Measurements from ENCODE around the gene LMAN1L. TPM values are rescaled to one million over a fixed set of nuclear protein-coding genes. Genes with fewer than 3 reads are reported as not detected.
A peak's percentile ranks its signal among the peaks of the same experiment; 100 is the strongest.

LMAN1L gene
- total RNA-seq, 1 donor from 2014 or later, result not detected

DNA sequence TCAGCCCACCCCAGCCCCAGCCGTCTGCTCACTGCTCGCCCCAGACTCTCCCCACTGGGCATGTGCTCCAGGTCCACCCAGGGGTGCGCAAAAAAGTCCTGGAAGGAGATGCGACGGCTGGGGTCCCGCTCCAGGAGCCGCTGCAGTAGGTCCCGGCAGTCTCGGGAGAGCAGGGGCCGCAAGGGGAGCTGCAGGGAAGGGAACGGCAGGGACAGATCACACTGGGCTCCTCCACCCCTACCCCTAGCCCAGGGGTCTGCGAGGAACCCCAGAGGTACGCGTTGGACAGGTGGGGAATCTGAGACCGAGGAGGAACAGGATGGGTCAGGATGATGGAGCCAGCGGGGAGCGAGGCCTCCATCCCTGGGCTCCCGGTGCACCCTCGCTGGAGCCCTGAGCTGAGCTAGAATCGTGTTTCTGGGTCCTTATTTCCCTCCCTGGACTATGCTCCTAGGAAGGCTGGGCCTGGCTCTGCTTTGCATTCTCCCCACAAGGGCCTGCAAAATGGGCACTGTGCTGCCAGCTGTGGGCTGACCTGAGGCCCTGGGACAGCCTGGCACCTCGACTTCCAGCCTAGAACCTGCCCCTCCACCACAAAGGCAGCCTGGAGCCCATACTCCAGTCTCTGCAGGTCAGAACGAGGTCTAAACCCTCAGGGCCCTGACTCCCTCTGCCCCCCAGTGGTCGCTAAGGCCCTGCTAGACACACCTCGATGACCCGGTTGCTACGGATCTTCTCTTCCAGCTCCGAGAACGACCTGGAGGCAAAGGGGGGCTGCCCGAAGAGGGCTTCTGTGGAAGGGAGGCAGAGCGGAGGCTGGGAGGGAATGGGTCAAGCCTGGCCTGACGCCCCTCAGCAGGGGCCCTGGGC, 27.1 kb downstream of the LMAN1L start:
- H3K27me3 Mint-ChIP-seq (ENCODE audit: unreplicated experiment), result peaks cover 2% of the 10 kb centered on the region
- no peak for DNase-seq (ENCODE audit: low spot score)
- no peaks in the 10 kb centered on the region for H3K9me3 Mint-ChIP-seq (ENCODE audit: unreplicated experiment)
- H3K36me3 Mint-ChIP-seq (ENCODE audit: low read depth, unreplicated experiment), result peaks cover 19% of the 10 kb centered on the region
- TF ChIP-seq, protein P1, sequence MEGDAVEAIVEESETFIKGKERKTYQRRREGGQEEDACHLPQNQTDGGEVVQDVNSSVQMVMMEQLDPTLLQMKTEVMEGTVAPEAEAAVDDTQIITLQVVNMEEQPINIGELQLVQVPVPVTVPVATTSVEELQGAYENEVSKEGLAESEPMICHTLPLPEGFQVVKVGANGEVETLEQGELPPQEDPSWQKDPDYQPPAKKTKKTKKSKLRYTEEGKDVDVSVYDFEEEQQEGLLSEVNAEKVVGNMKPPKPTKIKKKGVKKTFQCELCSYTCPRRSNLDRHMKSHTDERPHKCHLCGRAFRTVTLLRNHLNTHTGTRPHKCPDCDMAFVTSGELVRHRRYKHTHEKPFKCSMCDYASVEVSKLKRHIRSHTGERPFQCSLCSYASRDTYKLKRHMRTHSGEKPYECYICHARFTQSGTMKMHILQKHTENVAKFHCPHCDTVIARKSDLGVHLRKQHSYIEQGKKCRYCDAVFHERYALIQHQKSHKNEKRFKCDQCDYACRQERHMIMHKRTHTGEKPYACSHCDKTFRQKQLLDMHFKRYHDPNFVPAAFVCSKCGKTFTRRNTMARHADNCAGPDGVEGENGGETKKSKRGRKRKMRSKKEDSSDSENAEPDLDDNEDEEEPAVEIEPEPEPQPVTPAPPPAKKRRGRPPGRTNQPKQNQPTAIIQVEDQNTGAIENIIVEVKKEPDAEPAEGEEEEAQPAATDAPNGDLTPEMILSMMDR (IDR thresholded peaks at IDR 0.05; ENCODE audit: unreplicated experiment), result no peak
- H3K27ac Mint-ChIP-seq (ENCODE audit: unreplicated experiment), result no peak overlapping the region
- H3K4me3 Mint-ChIP-seq (ENCODE audit: unreplicated experiment), result no peak overlapping the region
- peaks cover 2% of the 10 kb centered on the region for H3K4me1 Mint-ChIP-seq (ENCODE audit: unreplicated experiment)

DNA sequence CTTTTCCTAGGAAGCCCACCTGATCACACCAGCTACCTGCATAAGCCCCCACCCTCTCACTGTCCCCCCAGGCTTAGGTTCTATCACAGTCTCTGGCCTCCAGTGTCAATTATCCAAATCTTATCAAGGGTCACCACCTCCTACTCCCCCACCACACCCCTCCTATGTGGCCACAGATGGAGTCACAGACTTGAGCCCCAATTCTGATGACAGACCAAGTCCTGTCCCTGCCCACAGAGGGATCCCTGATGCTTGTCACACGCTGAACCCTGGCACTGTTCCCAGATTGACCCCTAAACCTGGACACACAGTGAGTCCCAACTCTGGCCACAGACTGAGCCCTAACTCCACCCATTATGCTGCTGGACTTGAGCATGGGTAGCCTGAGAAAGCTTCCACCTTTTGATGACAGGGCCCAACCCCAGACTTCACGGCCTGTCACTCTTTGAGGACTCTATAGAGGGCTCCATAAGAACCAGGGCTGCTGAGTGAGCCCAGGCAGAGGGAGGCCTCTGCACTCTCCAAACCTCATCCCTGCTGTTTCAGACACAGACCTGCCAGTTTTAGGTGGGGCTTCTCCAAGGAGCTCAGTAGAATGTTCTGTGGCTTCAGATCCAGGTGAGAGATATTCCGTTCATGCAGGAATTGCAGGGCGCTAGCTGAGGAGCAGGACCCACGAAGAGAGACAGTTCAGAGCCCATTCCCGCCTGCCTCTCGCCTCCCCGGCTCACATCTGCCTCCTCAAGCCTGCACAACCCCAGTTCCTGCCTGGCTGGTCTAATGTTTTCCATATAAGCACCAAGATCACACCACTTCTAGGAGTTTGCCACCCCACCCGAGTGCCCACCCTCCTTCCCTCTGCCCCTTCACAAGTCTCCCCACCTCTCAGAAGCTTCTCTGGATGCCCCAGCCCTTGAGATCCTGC, 28.5 kb downstream of the LMAN1L start:
- no peak for DNase-seq (ENCODE audit: low spot score)
- H3K27ac Mint-ChIP-seq (ENCODE audit: unreplicated experiment), result peak overlapping the region; percentile 67
- peaks cover 2% of the 10 kb centered on the region for H3K27me3 Mint-ChIP-seq (ENCODE audit: unreplicated experiment)
- TF ChIP-seq, protein P1 (IDR thresholded peaks at IDR 0.05; ENCODE audit: unreplicated experiment), result no peak
- no peaks in the 10 kb centered on the region for H3K9me3 Mint-ChIP-seq (ENCODE audit: unreplicated experiment)
- H3K36me3 Mint-ChIP-seq (ENCODE audit: low read depth, unreplicated experiment), result peaks cover 16% of the 10 kb centered on the region
- H3K4me3 Mint-ChIP-seq (ENCODE audit: unreplicated experiment), result peak overlapping the region; percentile 68
- H3K4me1 Mint-ChIP-seq (ENCODE audit: unreplicated experiment), result peaks cover 2% of the 10 kb centered on the region

DNA sequence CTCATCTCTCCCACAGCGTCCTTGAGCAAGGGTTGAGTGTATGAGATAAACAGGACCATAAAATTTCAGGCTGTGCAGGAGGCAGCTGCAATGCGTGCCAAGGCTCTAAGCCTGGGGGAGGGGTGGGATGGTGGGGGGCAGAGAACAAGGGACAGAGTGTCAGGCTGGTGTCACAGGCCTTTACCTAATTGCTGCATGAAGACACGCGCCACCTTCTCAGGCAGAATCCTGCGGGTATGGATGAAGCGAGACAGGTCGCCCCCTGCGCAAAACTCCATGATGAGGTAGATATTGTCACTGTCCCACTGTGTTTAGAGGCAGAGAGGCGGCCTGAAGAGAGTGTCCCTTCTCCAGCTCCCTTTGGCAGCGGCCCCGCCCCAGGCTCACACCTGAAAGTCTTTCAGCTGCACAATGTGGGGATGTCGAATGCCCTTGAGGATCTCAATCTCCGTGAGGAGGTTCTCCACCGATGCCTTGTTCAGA, 29.3 kb downstream of the LMAN1L start:
- H3K27ac Mint-ChIP-seq (ENCODE audit: unreplicated experiment), result no peak overlapping the region
- no peaks in the 10 kb centered on the region for H3K9me3 Mint-ChIP-seq (ENCODE audit: unreplicated experiment)
- no peak for DNase-seq (ENCODE audit: low spot score)

DNA sequence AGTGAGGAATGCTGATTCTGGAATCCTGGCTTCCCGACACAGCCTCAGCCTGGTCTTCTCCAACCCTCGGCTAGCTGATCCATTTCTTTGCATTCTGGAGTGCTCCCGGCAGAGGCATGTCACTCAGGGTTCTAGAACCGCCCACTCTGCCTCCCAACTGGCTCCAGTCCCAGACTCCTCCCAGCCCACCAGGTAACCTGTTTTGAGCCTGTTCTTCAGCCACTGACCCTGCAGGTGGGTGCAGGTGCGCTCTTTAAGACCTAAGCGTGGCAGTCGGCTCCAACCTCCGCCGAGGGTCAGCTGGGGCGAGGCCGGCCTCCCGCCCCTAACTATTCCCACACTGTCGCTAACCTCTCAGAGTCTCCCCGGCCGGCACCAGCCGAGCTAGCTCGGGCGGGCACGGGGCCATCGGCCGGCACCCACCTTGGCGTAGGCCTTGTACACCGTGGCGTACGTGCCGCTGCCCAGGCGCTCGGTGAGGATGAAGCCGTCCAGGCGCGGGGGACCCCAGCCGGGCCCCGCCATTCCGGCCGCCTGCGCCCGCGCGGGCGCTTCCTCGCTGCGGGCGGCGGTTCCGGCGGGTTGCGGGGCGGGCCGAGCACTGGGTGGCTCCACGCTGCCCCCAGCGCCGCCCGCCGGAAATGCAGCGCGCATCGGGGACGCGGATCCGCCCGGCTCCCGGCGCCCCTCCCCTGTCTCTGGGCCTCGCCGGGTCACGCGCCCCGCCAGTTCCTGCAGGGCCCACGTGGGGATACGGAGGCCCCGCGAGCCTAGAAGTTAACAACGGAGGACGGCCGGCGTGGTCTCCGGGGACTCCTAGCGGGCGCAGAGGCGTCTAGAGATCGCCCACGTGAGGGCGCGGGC, 30.2 kb downstream of the LMAN1L start, which contains the start of gene ULK3:
Gene ULK3, minus strand, starts transcription at position 576 of the 864 bp plus-strand sequence. Its CDS starts 51 bp downstream, at position 525.
- peak; percentile 95 for DNase-seq (ENCODE audit: low spot score)
- Mint-ChIP-seq H3K36me3 (ENCODE audit: low read depth, unreplicated experiment) (peaks cover 20% of the 10 kb centered on the region), H3K9me3 (ENCODE audit: unreplicated experiment) (no peaks in the 10 kb centered on the region), H3K27me3 (ENCODE audit: unreplicated experiment) (peaks cover 2% of the 10 kb centered on the region), H3K4me3 (ENCODE audit: unreplicated experiment) (peak within 1 kb of the TSS; percentile 92), H3K4me1 (ENCODE audit: unreplicated experiment) (peaks cover 2% of the 10 kb centered on the region), H3K27ac (ENCODE audit: unreplicated experiment) (peak within 1 kb of the TSS; percentile 78)
- TF ChIP-seq, protein P1 (IDR thresholded peaks at IDR 0.05; ENCODE audit: unreplicated experiment), result peak; percentile 90

More for the DNA sequence above, 29.3 kb downstream of the LMAN1L start:
- peaks cover 2% of the 10 kb centered on the region for H3K4me1 Mint-ChIP-seq (ENCODE audit: unreplicated experiment)
- TF ChIP-seq, protein P1 (IDR thresholded peaks at IDR 0.05; ENCODE audit: unreplicated experiment), result no peak
- peak overlapping the region; percentile 87 for H3K4me3 Mint-ChIP-seq (ENCODE audit: unreplicated experiment)
- peaks cover 2% of the 10 kb centered on the region for H3K27me3 Mint-ChIP-seq (ENCODE audit: unreplicated experiment)
- peaks cover 16% of the 10 kb centered on the region for H3K36me3 Mint-ChIP-seq (ENCODE audit: low read depth, unreplicated experiment)

Data from endothelial cell (in vitro differentiated cells).